GM20000 (cell line): ENCODE measurements around the gene PAPSS2.

ENCODE experiments used
- DNase-seq: peaks from one replicate; pipeline ENCODE4 v3.0.0; 2012; ENCODE audit warnings: low spot score
- CTCF ChIP-seq: IDR thresholded peaks from 2 replicates; pipeline ENCODE4 v1.5.1; 2012; ENCODE audit warnings: mild to moderate bottlenecking, control low read depth; ENCODE audit errors: extremely low read depth, missing control alignments

PAPSS2 gene

GRCh38 chr10:87712913-87713616 lies 53.4 kb downstream of the PAPSS2 start:
- TF ChIP-seq CTCF = no peak
- DNase-seq = no peak

GRCh38 chr10:87713707-87714106 lies 54.0 kb downstream of the PAPSS2 start:
- no peak for DNase-seq
- no peak for TF ChIP-seq CTCF

- no peak for TF ChIP-seq CTCF
Measured at GRCh38 chr10:87715552-87716347, 56.1 kb downstream of the PAPSS2 start.

GRCh38 chr10:87716348-87716670 lies 56.6 kb downstream of the PAPSS2 start:
- DNase-seq = no peak
- TF ChIP-seq CTCF = no peak

More at GRCh38 chr10:87715552-87716347, 56.1 kb downstream of the PAPSS2 start:
- no peak for DNase-seq

- no peak for TF ChIP-seq CTCF
- no peak for DNase-seq
Measured at GRCh38 chr10:87720665-87721064, 61.0 kb downstream of the PAPSS2 start.

GRCh38 chr10:87721781-87722180 lies 62.1 kb downstream of the PAPSS2 start:
- TF ChIP-seq CTCF = no peak
- DNase-seq = no peak

- no peak for DNase-seq
- no peak for TF ChIP-seq CTCF
Measured at GRCh38 chr10:87722716-87723115, 63.0 kb downstream of the PAPSS2 start.
